OCI-LY7 (cell line): Measurements from ENCODE around the gene TRABD2B.

Experiments
- CTCF ChIP-seq: fragments of 200-600 bp; sonication (generic); conservative IDR thresholded peaks from 2 replicates; pipeline ENCODE4 v1.5.1; 2014; ENCODE audit warnings: mild to moderate bottlenecking, antibody characterized with exemption, low read length, moderate library complexity, mixed read lengths
- EZH2phosphoT487 ChIP-seq: fragments of 200-600 bp; sonication (generic); IDR thresholded peaks from 2 replicates; pipeline ENCODE4 v1.6.1; 2018; ENCODE audit warnings: low read depth, borderline replicate concordance, mild to moderate bottlenecking, mixed run types, antibody characterized with exemption, low read length, moderate library complexity, mixed read lengths

- TF ChIP-seq CTCF: no peak
- no peak for TF ChIP-seq EZH2phosphoT487
Measured at GRCh38 chr1:47911892-47912291, 85.3 kb downstream of the TRABD2B start.
